Kasumi-1 (cell line): ENCODE results near the gene SLC22A23.
"Not testable (repeated sequence)": the region's sequence is repeated elsewhere in the genome, so short reads cannot be mapped to it uniquely, and the experiment has no call there.

Experiments used
- DNase-seq, 2 experiments: peaks; one replicate each; lab custom pipeline; 2025; lab: John Stamatoyannopoulos, UW

SLC22A23 gene

GRCh38 chr6:3384241-3385143 lies 72.4 kb downstream of the SLC22A23 start:
- DNase-seq, result no peak

GRCh38 chr6:3383525-3383924 lies 73.3 kb downstream of the SLC22A23 start:
- no peak for DNase-seq

- no peak for DNase-seq
These were observed 74.2 kb downstream of the SLC22A23 start for GRCh38 chr6:3382326-3383279.

- DNase-seq, result no peak
These were observed 75.5 kb downstream of the SLC22A23 start for GRCh38 chr6:3381233-3381921.

DNA sequence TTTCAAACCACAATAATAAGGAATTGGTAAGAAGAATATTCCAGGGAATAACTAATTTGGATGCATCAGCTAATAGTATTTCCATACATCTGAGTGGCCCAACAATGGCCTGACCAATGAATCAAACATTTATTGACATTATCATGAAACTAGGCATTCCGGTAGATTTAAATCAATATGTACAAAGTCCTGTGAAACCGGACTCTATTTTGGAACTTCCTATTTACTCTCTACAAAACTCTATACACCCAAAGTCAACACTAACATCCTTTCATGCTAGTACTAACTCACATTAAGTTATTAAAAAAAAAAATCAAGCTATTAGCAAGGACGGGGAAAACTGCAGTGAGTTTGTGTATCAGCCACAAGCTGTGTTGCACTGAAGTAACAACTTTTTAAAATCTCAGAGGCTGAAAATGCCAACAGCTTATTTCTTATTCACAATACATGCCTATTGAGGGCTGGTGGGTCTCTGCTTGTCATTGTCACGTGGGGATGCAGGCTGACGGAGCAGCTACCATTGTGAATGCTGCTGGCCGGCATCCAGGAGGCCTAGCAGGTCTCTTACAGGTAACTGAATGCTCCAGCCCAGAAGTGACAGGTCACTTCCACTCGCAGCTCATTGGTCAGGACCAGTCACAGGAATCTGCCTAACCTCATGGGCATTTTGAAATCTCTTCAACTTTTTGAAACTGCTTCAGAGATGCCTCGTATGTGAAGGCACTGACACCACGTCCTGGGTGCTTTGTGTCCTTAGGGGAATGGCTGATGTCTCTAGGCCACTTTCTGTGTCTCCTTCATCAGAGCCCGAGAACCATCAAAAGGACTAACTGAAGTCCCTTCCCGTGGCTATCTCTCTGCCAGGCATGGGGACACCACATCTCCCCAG lies 76.3 kb downstream of the SLC22A23 start:
- no peak for DNase-seq

GRCh38 chr6:3379482-3380060 lies 77.3 kb downstream of the SLC22A23 start:
- DNase-seq, result no peak

GRCh38 chr6:3378808-3379207 lies 78.0 kb downstream of the SLC22A23 start:
- DNase-seq, result not testable (repeated sequence)

DNA sequence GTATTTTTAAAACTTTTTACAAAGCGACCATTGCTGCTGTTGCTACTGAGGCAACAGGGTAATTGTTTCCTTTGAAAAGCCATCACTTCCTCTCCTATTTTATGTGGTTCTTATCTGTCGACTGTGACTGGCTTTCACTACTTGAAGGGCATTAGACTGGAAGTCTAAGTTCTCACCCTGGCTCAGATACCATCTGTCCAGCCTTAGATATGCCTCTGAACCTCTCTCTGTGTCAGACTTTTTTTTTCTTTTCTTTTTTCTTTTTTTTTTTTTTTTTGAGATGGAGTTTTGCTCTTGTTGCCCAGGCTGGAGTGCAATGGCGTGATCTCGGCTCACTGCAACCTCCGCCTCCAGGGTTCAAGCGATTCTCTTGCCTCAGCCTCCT lies 78.5 kb downstream of the SLC22A23 start:
- DNase-seq, result not testable (repeated sequence)

GRCh38 chr6:3377536-3378397 lies 79.1 kb downstream of the SLC22A23 start:
- no peak for DNase-seq

GRCh38 chr6:3376893-3377535 lies 79.8 kb downstream of the SLC22A23 start:
- no peak for DNase-seq

DNA sequence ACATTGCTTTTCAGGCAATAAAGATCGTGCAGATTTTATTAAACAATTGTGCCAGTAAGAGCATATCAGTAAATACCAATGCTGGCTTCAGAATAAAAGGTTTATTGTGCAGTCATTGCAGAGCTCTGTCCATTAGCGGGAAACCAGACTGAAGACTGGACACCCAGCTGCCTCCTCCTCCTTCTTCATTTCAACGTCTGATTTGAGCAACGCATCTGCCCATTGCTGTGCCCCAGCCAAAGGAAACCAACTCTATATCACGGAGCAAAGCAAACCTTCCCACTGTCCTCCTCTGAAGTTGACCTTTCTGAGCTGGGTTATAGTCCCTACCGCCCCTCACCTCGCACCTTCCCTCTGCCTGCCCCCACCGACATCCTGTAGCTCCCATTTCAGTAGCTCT lies 80.8 kb downstream of the SLC22A23 start:
- DNase-seq, result no peak

DNA sequence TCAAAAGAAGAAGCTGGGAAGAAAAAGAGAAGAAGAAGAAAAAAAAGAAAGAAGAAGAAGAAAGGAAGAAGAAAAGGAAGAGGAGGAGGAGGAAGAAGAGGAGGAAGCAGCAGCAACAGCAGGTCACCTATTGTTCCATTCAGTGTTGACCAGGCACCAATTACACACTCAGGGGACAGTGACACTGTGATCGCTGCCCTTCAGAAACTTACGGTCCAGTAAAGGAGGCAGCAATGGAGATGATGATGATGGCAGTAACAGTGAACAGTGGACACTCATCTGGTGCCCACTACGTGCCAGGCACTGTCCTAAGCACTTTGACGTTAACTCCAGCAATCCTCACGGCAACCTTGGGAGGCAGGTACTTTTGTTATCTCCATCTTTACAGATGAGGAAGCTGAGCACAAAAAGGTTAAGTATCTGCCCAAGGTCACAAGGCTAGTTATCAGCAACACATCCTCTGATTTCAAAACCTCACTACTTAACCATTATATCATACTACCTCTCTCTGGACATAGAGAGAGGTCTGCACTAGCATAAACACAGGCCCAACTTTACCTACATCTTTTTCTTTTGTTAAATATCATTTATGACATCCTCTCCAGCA lies 83.2 kb downstream of the SLC22A23 start:
- no peak for DNase-seq

DNA sequence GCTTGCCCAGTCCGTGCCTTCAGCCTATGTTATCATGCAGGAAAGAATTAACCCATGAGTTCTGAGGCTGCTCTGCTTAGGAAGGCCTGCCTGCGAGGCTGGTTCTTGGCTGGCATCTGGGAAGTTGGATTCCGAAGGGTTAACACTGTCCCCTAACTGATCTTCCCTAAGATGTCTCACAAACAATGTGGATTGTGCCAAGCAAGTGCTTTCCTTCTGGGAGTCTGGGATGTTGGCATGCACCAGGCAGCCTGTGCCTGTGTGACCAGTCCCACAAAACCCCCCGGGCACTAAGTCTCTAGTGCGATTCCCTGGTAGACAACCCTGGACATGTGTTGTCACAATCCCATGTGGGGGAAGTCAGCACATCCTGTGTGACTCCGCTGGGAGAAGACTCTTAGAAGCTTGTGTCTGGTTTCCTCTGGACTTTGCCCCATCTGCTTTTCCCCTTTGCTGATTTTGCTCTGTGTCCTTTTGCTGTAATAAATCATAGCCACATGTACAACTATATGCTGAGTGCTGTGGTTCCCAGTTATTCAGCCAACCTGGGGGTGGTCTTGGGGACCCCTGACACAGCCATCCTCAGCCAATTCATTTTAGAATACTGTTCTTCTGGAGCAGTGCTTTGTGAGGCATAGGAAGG lies 83.8 kb downstream of the SLC22A23 start:
- no peak for DNase-seq

- DNase-seq, result no peak
These were observed 84.5 kb downstream of the SLC22A23 start for GRCh38 chr6:3372184-3372846.

- DNase-seq, result no peak
These were observed 85.5 kb downstream of the SLC22A23 start for GRCh38 chr6:3371222-3371949.

DNA sequence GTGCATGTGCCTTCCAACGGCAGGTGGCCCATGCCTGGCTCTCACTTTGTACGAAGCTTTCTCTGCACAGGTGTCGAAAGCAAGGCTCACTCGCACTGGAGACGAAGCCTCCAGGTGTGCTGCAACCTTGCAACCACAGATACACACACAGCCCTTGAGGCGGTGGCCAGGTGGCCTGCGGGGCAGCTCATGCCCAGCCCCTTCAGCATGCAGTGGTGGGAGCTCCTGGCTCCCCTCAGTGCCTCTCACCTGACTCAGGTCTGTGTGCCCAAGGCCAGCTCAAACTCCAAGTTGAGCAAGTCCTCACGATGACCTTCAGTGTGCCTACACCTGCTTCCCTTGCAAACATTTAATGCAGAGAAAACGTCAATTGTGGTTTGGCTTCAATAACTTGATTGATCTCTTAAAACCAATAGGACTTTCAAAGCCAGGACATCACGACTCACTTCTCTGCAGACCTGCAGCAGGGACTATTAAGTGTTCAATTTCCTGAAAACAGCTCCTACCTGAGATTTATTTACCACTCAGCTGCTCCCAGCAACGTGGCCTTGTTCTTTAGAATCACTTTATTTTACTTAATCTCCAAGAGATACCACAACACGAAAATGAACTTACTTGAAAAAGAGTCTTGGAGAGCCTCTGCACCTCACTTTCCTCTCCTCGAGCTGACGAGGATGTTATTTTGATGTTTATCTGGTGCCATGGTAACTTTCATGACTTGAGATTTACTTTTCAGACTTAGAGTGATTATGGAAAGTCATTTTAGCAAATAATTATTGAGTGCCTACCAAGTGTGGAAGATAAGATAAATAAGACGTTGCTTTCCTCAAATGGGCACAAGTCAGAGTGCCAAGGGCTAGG lies 86.3 kb downstream of the SLC22A23 start:
- no peak for DNase-seq
